Activated T-helper 1 cell treated with anti-CD3 and anti-CD28 coated beads, Interleukin-12 subunit alpha, Interleukin-12 subunit beta, Interleukin-2, Interleukin-4 antibody, amounts not matched to agents 30 ng/mL and 10 ng/mL and 1 ng/mL, durations not matched to agents 14 hours and 24 hours and 36 hours (primary cell): ENCODE measurements around the gene ELAVL3. TPM values are rescaled to one million over a fixed set of nuclear protein-coding genes. Genes with fewer than 3 reads are reported as not detected.

Experiments used
- DNase-seq: peaks from one replicate; pipeline ENCODE4 v3.0.0; 2021; ENCODE audit warnings: low spot score
- H3K27ac Mint-ChIP-seq: one replicate; pipeline ENCODE4 v1.8.0; 2021; ENCODE audit warnings: mild to moderate bottlenecking, mixed read lengths
- H3K27me3 Mint-ChIP-seq: one replicate; pipeline ENCODE4 v1.8.0; 2022; ENCODE audit warnings: mild to moderate bottlenecking, moderate library complexity, mixed read lengths; ENCODE audit not compliant: insufficient read depth
- H3K36me3 Mint-ChIP-seq: one replicate; pipeline ENCODE4 v1.8.0; 2021; ENCODE audit warnings: low read depth, mixed read lengths
- H3K4me1 Mint-ChIP-seq: one replicate; pipeline ENCODE4 v1.8.0; 2021; ENCODE audit warnings: low read depth, mixed read lengths
- H3K4me3 Mint-ChIP-seq: one replicate; pipeline ENCODE4 v1.8.0; 2021; ENCODE audit warnings: mild to moderate bottlenecking, moderate library complexity, mixed read lengths
- H3K9me3 Mint-ChIP-seq: one replicate; pipeline ENCODE4 v1.8.0; 2021; ENCODE audit warnings: mixed read lengths
- intact Hi-C: fragments of 100-400 bp; cut with micrococcal nuclease; formaldehyde crosslinking; loops from one replicate; pipeline ENCODE4 v1.15.1; 2024
- total RNA-seq: library from RNA; stranded (reverse); gene quantifications from 2 replicates; pipeline ENCODE4 v1.2.3, GENCODE V29; 2022

Gene ELAVL3
- 0.34 TPM in 1 of 2 replicates, not detected in the other for total RNA-seq

GRCh38 chr19:11480715-11481533 is at the start of gene ELAVL3:
ELAVL3 (minus strand) TSS chr19:11481046; CDS start chr19:11480608, 438 bp downstream.
- H3K9me3 Mint-ChIP-seq: no peaks in the 10 kb centered on the region
- peaks cover 16% of the 10 kb centered on the region for H3K4me1 Mint-ChIP-seq
- H3K4me3 Mint-ChIP-seq: peak within 1 kb of the TSS; percentile 82
- H3K27ac Mint-ChIP-seq: peak within 1 kb of the TSS; percentile 78
- H3K27me3 Mint-ChIP-seq: peaks cover 34% of the 10 kb centered on the region
- intact Hi-C loops: loop anchor here (5.0 kb wide), 2 partner anchors 59 to 344 kb away; no protein-coding TSS in a partner anchor
- H3K36me3 Mint-ChIP-seq: peaks cover 7% of the 10 kb centered on the region
- DNase-seq: no peak

DNA sequence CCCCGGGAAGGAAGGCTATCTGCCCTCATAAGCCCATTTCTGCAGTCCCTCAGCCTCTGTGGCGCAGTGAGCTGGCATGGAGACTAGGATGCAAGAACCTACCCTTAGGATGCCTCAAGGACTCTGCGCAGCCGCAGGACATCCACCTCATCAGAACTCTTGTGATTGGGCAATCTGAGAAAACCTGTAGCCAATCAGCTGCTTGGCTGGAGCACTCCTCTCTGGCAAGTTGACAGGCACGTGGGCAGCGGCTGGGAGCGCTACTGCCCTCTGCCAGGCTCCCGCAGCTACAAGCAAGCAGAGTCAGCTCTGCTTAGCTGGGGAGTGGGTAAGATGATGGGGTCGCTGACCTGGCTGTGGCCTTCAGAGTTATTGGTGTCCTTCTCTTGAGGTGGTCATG is 49.6 kb upstream of the ELAVL3 start:
- Mint-ChIP-seq H3K36me3 (peaks cover 4% of the 10 kb centered on the region), H3K27me3 (no peaks in the 10 kb centered on the region), H3K4me3 (no peak overlapping the region), H3K27ac (no peak overlapping the region), H3K9me3 (no peaks in the 10 kb centered on the region), H3K4me1 (peaks cover 30% of the 10 kb centered on the region)
- DNase-seq: peak; percentile 13
- intact Hi-C loops: no loop called here

DNA sequence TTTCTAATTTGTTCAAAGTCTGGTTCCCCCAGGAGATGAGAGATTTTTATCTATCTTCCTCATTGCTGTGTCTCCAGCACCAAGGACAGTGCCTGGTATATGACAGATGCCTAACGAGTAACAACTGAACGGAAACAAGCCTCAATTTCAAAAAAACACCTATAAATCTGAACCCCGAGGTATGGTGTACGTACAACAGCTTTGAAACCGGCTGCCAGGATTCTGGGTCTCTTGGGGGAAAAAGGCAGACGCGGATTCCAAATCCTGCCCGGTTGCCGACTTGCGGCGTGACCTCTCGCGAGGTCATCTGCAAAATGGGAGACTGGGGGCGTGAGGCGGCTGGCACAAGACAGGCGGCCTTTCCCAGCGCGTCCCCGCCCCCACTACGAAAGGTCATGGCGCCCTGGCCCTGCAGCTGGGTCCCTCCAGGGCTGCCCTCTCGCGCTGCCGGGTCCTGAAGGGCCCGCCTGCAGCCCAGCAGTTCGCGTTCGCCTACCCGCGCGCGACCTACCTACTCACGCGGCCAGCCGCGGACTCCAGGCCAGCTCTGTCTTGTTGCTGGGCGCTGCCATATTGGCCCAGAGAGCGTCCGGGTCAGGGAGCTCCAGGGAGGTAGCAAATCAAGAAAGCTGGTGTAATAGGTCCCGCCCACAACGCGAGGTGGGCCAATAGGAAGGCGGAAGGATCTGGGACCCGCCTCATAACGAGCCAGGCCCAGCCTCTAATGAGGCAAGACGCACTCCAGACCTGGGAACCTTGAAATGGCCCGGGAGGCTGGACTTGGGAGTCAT is 47.9 kb upstream of the ELAVL3 start, which contains the start of gene ECSIT:
Gene ECSIT, minus strand, starts transcription at position 584 of the 791 bp plus-strand sequence. CDS start 9,964 bp downstream, outside the sequence.
- peak within 1 kb of the TSS; percentile 92 for H3K27ac Mint-ChIP-seq
- H3K27me3 Mint-ChIP-seq: no peaks in the 10 kb centered on the region
- DNase-seq: peak; percentile 89
- intact Hi-C loops: loop anchor here (1.0 to 2.0 kb wide), 8 partner anchors 23 to 173 kb away; partner anchors contain the start of genes ELOF1, ODAD3, PLPPR2 and PRKCSH
- no peaks in the 10 kb centered on the region for H3K9me3 Mint-ChIP-seq
- H3K36me3 Mint-ChIP-seq: peaks cover 4% of the 10 kb centered on the region
- H3K4me3 Mint-ChIP-seq: peak within 1 kb of the TSS; percentile 95
- peaks cover 28% of the 10 kb centered on the region for H3K4me1 Mint-ChIP-seq

DNA sequence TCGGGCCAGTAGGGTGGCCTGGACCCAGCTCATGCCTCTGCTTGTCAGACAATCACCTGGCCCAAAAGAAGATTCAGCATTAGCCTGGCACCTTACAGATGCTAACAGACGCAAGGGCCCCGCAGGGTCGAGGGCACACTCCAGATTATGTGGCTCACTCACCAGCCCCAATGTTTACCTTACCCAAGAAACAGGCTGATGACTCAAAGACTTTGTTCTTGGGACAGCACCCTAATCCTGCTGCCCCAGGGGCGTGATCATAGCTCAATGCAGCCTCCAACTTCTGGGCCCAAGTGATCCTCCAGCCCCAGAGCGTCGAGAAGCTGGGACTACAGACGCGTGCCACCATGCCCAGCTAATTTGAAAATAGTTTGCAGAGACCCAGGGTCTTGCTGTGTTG is 38.3 kb upstream of the ELAVL3 start:
- no peaks in the 10 kb centered on the region for H3K4me1 Mint-ChIP-seq
- intact Hi-C loops: no loop called here
- H3K27ac Mint-ChIP-seq: no peak overlapping the region
- no peaks in the 10 kb centered on the region for H3K27me3 Mint-ChIP-seq
- peaks cover 3% of the 10 kb centered on the region for H3K36me3 Mint-ChIP-seq
- DNase-seq: no peak
- H3K4me3 Mint-ChIP-seq: no peak overlapping the region
- H3K9me3 Mint-ChIP-seq: no peaks in the 10 kb centered on the region

- Mint-ChIP-seq H3K9me3 (no peaks in the 10 kb centered on the region), H3K4me1 (no peaks in the 10 kb centered on the region), H3K27me3 (no peaks in the 10 kb centered on the region), H3K4me3 (no peak overlapping the region), H3K36me3 (peaks cover 10% of the 10 kb centered on the region), H3K27ac (no peak overlapping the region)
- DNase-seq: no peak
- intact Hi-C loops: no loop called here
Observed at GRCh38 chr19:11513946-11514345, 33.1 kb upstream of the ELAVL3 start.

DNA sequence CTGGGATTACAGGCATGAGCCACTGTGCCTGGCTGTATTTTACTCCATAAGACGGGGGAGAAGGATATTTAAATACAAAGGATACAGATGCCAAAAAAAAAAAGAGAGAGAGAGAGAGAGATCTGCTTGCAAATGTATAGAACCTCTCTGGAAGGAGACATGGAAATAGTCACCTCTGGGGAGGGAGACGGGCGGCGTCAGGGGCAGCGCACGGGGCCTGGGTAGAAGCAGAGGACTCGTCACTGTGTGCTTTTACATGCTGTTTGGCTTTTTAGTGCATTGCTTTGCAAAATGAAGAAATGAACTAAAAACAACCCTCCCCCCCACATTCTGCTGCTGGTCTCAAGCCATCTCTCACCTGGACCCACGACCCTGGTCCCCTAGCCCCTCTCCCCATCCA is 29.6 kb upstream of the ELAVL3 start:
- H3K36me3 Mint-ChIP-seq: peaks cover 10% of the 10 kb centered on the region
- intact Hi-C loops: no loop called here
- peaks cover 7% of the 10 kb centered on the region for H3K4me1 Mint-ChIP-seq
- H3K27me3 Mint-ChIP-seq: no peaks in the 10 kb centered on the region
- no peak for DNase-seq
- no peaks in the 10 kb centered on the region for H3K9me3 Mint-ChIP-seq
- H3K4me3 Mint-ChIP-seq: no peak overlapping the region
- no peak overlapping the region for H3K27ac Mint-ChIP-seq

DNA sequence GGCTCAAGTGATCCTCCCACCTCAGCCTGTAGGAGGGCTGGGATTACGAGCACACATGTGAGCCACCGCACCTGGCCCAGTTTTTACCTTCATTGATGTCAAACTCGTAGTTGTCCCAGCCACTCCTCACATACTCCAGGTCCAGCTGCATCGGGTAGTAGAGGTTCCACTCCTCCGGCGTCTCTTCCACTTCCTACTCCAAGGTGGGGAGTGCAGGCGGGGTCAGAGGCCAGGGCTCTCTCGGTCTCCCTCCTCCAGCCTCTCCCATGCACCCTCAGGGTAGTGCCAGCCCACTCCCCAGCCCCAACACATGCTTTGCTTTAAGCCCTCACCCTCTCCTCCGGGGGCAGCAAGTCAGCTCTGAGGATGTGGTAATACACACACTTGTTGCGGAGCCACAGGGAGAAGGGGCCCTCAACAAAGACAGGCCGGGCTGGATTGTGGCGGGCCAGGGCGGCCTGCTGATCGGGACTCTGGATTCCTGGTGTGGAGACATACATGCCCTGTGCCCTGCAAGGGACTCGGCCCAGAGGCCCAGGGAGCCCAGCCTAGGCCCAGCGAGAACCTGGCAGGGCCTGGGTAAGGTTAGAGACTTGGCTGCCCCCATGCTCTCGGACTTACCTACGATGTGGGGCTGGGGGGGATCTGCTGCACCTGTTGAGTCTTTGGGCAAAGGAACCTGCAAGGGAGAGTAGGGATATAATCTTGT is 26.7 kb upstream of the ELAVL3 start:
- intact Hi-C loops: no loop called here
- Mint-ChIP-seq H3K27ac (peak overlapping the region; percentile 31), H3K9me3 (no peaks in the 10 kb centered on the region), H3K4me3 (peak overlapping the region; percentile 91), H3K27me3 (no peaks in the 10 kb centered on the region), H3K36me3 (peaks cover 7% of the 10 kb centered on the region), H3K4me1 (peaks cover 13% of the 10 kb centered on the region)
- DNase-seq: no peak

DNA sequence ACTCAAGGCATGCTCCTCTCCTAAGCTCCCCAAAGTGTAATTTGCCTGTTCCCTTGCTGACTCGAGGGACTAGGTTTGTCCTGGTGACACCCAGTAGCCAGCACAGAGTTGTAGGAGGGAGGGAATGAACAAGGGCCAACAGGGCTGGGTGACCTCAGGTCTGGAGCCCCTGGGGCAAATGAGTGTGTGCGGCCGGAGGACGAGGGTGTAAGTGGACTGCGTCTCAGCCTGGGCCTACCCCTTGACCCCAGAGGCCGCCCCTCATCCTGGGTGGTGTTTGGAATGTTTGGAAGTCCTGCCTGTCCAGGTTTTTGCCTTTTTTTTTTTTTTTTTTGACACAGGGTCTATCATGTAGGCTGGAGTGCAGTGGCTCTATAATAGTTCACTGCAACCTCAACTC is 26.1 kb upstream of the ELAVL3 start:
- peaks cover 13% of the 10 kb centered on the region for H3K4me1 Mint-ChIP-seq
- peaks cover 7% of the 10 kb centered on the region for H3K36me3 Mint-ChIP-seq
- intact Hi-C loops: no loop called here
- H3K27me3 Mint-ChIP-seq: no peaks in the 10 kb centered on the region
- H3K9me3 Mint-ChIP-seq: no peaks in the 10 kb centered on the region
- H3K4me3 Mint-ChIP-seq: peak overlapping the region; percentile 91
- no peak for DNase-seq
- peak overlapping the region; percentile 76 for H3K27ac Mint-ChIP-seq

DNA sequence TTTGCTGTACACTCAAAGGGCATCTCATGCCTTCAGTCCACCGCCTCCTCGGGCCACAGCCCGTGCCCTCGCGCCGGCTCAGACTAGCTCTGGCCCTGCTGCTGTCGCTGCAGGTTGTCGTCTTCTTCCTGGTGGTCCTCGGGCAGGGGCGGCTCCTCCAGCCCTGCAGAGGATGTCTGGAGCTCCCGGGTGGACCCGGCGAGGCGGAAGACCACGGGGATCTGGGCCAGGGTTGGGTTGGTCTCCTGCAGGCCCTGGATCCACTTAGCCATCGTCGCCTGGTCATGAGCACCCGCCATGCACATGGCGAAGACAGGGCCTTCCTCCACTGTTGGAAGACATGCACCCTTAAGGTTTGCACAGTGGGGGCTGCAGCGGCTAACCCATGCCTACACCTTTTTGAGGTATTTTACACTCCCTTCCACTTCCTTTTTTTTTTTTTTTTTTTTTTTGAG is 25.3 kb upstream of the ELAVL3 start:
- Mint-ChIP-seq H3K4me1 (peaks cover 13% of the 10 kb centered on the region), H3K9me3 (no peaks in the 10 kb centered on the region), H3K27me3 (no peaks in the 10 kb centered on the region), H3K36me3 (peaks cover 8% of the 10 kb centered on the region), H3K4me3 (peak overlapping the region; percentile 91), H3K27ac (peak overlapping the region; percentile 97)
- DNase-seq: no peak
- intact Hi-C loops: no loop called here

DNA sequence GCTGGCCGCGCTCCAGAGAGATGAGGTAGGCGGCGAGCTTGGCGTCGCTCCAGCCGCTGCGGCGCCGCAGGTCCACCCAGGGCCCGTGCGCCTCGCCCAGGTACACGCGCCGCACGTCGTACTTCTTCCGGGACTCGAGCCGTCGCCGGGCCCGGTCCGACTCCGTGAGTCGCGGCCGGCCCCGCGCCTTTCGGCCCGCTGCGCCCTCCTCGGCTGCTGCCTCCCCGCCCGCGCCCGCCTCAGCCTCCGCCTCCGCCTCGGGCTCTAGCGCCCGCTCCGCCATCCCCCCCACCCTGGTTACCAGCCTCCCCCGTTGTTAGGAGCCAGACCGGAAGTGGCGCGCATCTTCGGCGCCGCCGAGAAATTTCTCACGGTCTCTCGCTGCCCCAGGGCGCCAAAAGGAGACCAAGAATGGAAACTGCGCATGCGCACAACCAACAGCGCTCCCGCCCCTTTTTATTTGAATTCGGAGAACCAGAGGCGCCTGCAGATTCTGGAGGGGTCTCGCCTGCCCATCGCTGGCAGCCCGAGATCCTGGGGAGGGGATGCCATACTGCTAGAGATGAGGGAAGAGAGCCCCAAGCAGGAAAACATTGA is 24.8 kb upstream of the ELAVL3 start, which contains the start of gene ZNF653:
Gene ZNF653, minus strand, starts transcription at position 336 of the 597 bp plus-strand sequence. Its CDS starts 53 bp downstream, at position 283.
- no peaks in the 10 kb centered on the region for H3K9me3 Mint-ChIP-seq
- peak within 1 kb of the TSS; percentile 91 for H3K4me3 Mint-ChIP-seq
- peak within 1 kb of the TSS; percentile 97 for H3K27ac Mint-ChIP-seq
- peak; percentile 93 for DNase-seq
- H3K36me3 Mint-ChIP-seq: peaks cover 5% of the 10 kb centered on the region
- peaks cover 13% of the 10 kb centered on the region for H3K4me1 Mint-ChIP-seq
- intact Hi-C loops: loop anchor here (1.0 to 2.0 kb wide), 9 partner anchors 23 to 1191 kb away; partner anchors contain the start of genes ECSIT, ELOF1, FBXW9 and ODAD3
- no peaks in the 10 kb centered on the region for H3K27me3 Mint-ChIP-seq

GRCh38 chr19:11505032-11505503 is 24.2 kb upstream of the ELAVL3 start:
- peaks cover 13% of the 10 kb centered on the region for H3K4me1 Mint-ChIP-seq
- no peaks in the 10 kb centered on the region for H3K27me3 Mint-ChIP-seq
- peaks cover 6% of the 10 kb centered on the region for H3K36me3 Mint-ChIP-seq
- peak; percentile 97 for DNase-seq
- H3K4me3 Mint-ChIP-seq: peak overlapping the region; percentile 91
- intact Hi-C loops: loop anchor here (1.0 to 2.0 kb wide), 9 partner anchors 23 to 1191 kb away; partner anchors contain the start of genes ECSIT, ELOF1, FBXW9 and ODAD3
- peak overlapping the region; percentile 84 for H3K27ac Mint-ChIP-seq
- H3K9me3 Mint-ChIP-seq: no peaks in the 10 kb centered on the region
